Right lobe of liver (tissue), 4 donors: ENCODE data around the gene CDK17.

ENCODE experiments used
- POLR2A ChIP-seq: fragments of 450-650 bp; IDR thresholded peaks from one replicate; pipeline ENCODE4 v1.6.1; 2017; ENCODE audit warnings: antibody characterized with exemption, mild to moderate bottlenecking
- TF ChIP-seq, protein P1 (sequence below), 4 donors: fragments of 200-600 bp in 3 of 4; fragments of 450-650 bp in 1 of 4; IDR thresholded peaks; one replicate each; pipeline versions ENCODE4 v1.5.1 to v1.8.0; 2016 to 2022; ENCODE audit warnings: antibody characterized with exemption in 4 of 4, mild to moderate bottlenecking in 2 of 4
- donor health status: DM: no; HTN: no; CAD: no.
- donor health status: DM: no; HTN: no; CAD: no.
- donor health status: DM: no; HTN: yes; CAD: no.

- TF ChIP-seq, protein P1, sequence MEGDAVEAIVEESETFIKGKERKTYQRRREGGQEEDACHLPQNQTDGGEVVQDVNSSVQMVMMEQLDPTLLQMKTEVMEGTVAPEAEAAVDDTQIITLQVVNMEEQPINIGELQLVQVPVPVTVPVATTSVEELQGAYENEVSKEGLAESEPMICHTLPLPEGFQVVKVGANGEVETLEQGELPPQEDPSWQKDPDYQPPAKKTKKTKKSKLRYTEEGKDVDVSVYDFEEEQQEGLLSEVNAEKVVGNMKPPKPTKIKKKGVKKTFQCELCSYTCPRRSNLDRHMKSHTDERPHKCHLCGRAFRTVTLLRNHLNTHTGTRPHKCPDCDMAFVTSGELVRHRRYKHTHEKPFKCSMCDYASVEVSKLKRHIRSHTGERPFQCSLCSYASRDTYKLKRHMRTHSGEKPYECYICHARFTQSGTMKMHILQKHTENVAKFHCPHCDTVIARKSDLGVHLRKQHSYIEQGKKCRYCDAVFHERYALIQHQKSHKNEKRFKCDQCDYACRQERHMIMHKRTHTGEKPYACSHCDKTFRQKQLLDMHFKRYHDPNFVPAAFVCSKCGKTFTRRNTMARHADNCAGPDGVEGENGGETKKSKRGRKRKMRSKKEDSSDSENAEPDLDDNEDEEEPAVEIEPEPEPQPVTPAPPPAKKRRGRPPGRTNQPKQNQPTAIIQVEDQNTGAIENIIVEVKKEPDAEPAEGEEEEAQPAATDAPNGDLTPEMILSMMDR (IDR thresholded peaks at IDR 0.05) = no peak
- no peak for TF ChIP-seq POLR2A
Measured at GRCh38 chr12:96368233-96368632, 32.0 kb downstream of the CDK17 start.
